IPS DF 4.7 (cell line): ENCODE results near the gene GTF3C6.
"Not testable (repeated sequence)": the region's sequence is repeated elsewhere in the genome, so short reads cannot be mapped to it uniquely, and the experiment has no call there.

Source experiments
- DNase-seq: peaks from one replicate; pipeline ENCODE4 v3.0.0-alpha.2; 2013; ENCODE audit warnings: low spot score; ENCODE audit errors: extremely low read depth

The GTF3C6 gene

GRCh38 chr6:110979565-110980101 lies 21.1 kb downstream of the GTF3C6 start:
- DNase-seq, result no peak

GRCh38 chr6:110980227-110980626 lies 21.7 kb downstream of the GTF3C6 start:
- no peak for DNase-seq

- DNase-seq, result no peak
These were observed 22.1 kb downstream of the GTF3C6 start for GRCh38 chr6:110980648-110981047.

- no peak for DNase-seq
These were observed 22.7 kb downstream of the GTF3C6 start for GRCh38 chr6:110981202-110981600.

- no peak for DNase-seq
These were observed 32.5 kb downstream of the GTF3C6 start for GRCh38 chr6:110990840-110991576.

- DNase-seq, result no peak
These were observed 38.2 kb downstream of the GTF3C6 start for GRCh38 chr6:110996691-110997090.

GRCh38 chr6:110999634-111000270 lies 41.2 kb downstream of the GTF3C6 start:
- DNase-seq, result no peak

GRCh38 chr6:111002350-111002749 lies 43.8 kb downstream of the GTF3C6 start:
- DNase-seq, result no peak

- DNase-seq, result no peak
These were observed 53.0 kb downstream of the GTF3C6 start for GRCh38 chr6:111011360-111012142.

GRCh38 chr6:111012143-111012452 lies 53.6 kb downstream of the GTF3C6 start:
- no peak for DNase-seq

GRCh38 chr6:111012520-111012919 lies 54.0 kb downstream of the GTF3C6 start:
- DNase-seq, result not testable (repeated sequence)

GRCh38 chr6:111013144-111013915 lies 54.8 kb downstream of the GTF3C6 start:
- DNase-seq, result no peak

GRCh38 chr6:111015389-111016124 lies 57.1 kb downstream of the GTF3C6 start:
- DNase-seq, result no peak

GRCh38 chr6:111017241-111017640 lies 58.7 kb downstream of the GTF3C6 start:
- not testable (repeated sequence) for DNase-seq
